Fibroblast of lung (primary cell): ENCODE measurements around the gene PDLIM5. TPM values are rescaled to one million over a fixed set of nuclear protein-coding genes. Genes with fewer than 3 reads are reported as not detected.

ENCODE experiments used
- DNase-seq, 2 donors: peaks; one replicate each; pipeline versions ENCODE4 v3.0.0 to v3.0.0-alpha.2; 2010; ENCODE audit warnings: low read depth in 2 of 2
- H2AFZ ChIP-seq: 2 replicates; pipeline ENCODE4 v1.5.1; 2012; ENCODE audit warnings: low read length, control low read depth, inconsistent platforms
- H3K27ac ChIP-seq: 2 replicates; pipeline ENCODE4 v1.5.1; 2011; ENCODE audit warnings: low read length, control low read depth; ENCODE audit not compliant: insufficient read depth
- H3K27me3 ChIP-seq: 2 replicates; pipeline ENCODE4 v1.5.1; 2011; ENCODE audit warnings: mild to moderate bottlenecking, low read length; ENCODE audit not compliant: control insufficient read depth, insufficient read depth
- H3K36me3 ChIP-seq: 2 replicates; pipeline ENCODE4 v1.5.1; 2011; ENCODE audit warnings: low read length; ENCODE audit not compliant: control insufficient read depth, insufficient read depth
- H3K4me1 ChIP-seq: 2 replicates; pipeline ENCODE4 v1.5.1; 2011; ENCODE audit warnings: low read length; ENCODE audit not compliant: control insufficient read depth, insufficient read depth; ENCODE audit errors: extremely low read depth
- H3K4me2 ChIP-seq: 2 replicates; pipeline ENCODE4 v1.5.1; 2011; ENCODE audit warnings: low read length, control low read depth; ENCODE audit not compliant: insufficient read depth; ENCODE audit errors: extremely low read depth
- H3K4me3 ChIP-seq, 4 experiments: fragments of 200-600 bp in 1 of 4; sonication (generic) in 1 of 4; replicated peaks in 1 of 4; 2 replicates each; pipeline ENCODE4 v1.5.1; 2011 to 2016; ENCODE audit warnings: low read length in 4 of 4, low read depth in 3 of 4, mild to moderate bottlenecking in 3 of 4, control low read depth in 2 of 4, inconsistent platforms in 1 of 4, mixed read lengths in 1 of 4; ENCODE audit not compliant: insufficient read depth in 1 of 4; ENCODE audit errors: control extremely low read depth in 1 of 4
- H3K79me2 ChIP-seq: 2 replicates; pipeline ENCODE4 v1.5.1; 2012; ENCODE audit warnings: mild to moderate bottlenecking, low read length, inconsistent platforms; ENCODE audit not compliant: control insufficient read depth, insufficient read depth
- H3K9ac ChIP-seq: 2 replicates; pipeline ENCODE4 v1.5.1; 2011; ENCODE audit warnings: mild to moderate bottlenecking, low read length, control low read depth; ENCODE audit not compliant: insufficient read depth
- H3K9me3 ChIP-seq: 2 replicates; pipeline ENCODE4 v1.5.1; 2012; ENCODE audit warnings: low read depth, low read length; ENCODE audit not compliant: control insufficient read depth, insufficient read depth
- H4K20me1 ChIP-seq: 2 replicates; pipeline ENCODE4 v1.5.1; 2011; ENCODE audit warnings: low read length; ENCODE audit not compliant: control insufficient read depth, insufficient read depth; ENCODE audit errors: extremely low read depth
- EZH2 ChIP-seq: IDR thresholded peaks from 2 replicates; pipeline ENCODE4 v1.5.1; 2012; ENCODE audit warnings: low read length, control low read depth, mild to moderate bottlenecking; ENCODE audit errors: missing control alignments
- polyA plus RNA-seq, 2 donors: library from polyadenylated mRNA; depleted of rRNA in 1 of 2; stranded (reverse) in 1 of 2; unstranded in 1 of 2; fragments of >200 nt; gene quantifications; 2 replicates each; pipeline ENCODE4 v1.2.1, GENCODE V29; 2011 to 2012; ENCODE audit warnings: missing spikeins in 1 of 2
- total RNA-seq: library from RNA; depleted of rRNA; stranded (reverse); fragments of >200 nt; gene quantifications from 2 replicates; pipeline ENCODE4 v1.2.1, GENCODE V29; 2014
- TF ChIP-seq, protein P1 (sequence below), 2 donors: IDR thresholded peaks in 1 of 2; conservative IDR thresholded peaks in 1 of 2; 1 replicate in 1 of 2; 2 replicates in 1 of 2; pipeline ENCODE4 v1.5.1; 2011 to 2012; ENCODE audit warnings: low read length in 2 of 2, control low read depth in 1 of 2, inconsistent platforms in 1 of 2, low read depth in 1 of 2, mild to moderate bottlenecking in 1 of 2

PDLIM5 gene
- total and polyA plus RNA-seq, 2 donors (not counting 1 experiment from before 2014, with no cell fraction given), result 28.4 to 113 TPM

DNA sequence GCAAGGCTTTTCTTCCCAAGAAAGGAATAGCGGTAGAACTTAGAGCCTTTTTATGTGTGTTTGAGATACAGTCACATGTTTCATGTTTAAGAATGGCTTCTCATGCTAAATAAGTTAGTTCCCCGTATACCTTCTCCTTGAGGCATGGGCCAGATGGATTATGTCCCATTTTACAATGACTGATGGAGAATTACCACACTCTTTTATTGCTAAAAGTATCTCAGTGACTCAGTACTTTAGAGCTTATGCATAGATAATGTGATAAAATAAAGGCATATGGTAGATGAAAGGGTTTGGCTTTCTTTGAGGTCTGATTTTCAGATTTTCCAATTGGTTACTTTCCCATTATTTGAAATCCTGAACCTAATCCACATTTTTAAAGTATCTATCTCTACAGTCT is 184.3 kb downstream of the PDLIM5 start:
- H3K4me1 ChIP-seq, result no peaks in the 10 kb centered on the region
- H3K27me3 ChIP-seq, result no peaks in the 10 kb centered on the region
- H2AFZ ChIP-seq, result no peak overlapping the region
- no peak overlapping the region for H3K9ac ChIP-seq
- TF ChIP-seq, protein P1, sequence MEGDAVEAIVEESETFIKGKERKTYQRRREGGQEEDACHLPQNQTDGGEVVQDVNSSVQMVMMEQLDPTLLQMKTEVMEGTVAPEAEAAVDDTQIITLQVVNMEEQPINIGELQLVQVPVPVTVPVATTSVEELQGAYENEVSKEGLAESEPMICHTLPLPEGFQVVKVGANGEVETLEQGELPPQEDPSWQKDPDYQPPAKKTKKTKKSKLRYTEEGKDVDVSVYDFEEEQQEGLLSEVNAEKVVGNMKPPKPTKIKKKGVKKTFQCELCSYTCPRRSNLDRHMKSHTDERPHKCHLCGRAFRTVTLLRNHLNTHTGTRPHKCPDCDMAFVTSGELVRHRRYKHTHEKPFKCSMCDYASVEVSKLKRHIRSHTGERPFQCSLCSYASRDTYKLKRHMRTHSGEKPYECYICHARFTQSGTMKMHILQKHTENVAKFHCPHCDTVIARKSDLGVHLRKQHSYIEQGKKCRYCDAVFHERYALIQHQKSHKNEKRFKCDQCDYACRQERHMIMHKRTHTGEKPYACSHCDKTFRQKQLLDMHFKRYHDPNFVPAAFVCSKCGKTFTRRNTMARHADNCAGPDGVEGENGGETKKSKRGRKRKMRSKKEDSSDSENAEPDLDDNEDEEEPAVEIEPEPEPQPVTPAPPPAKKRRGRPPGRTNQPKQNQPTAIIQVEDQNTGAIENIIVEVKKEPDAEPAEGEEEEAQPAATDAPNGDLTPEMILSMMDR (conservative IDR thresholded peaks at IDR 0.05 in 1 of 2, IDR thresholded peaks at IDR 0.05 in 1 of 2; ENCODE audit: low read depth in 1 of 2, low read length in 2 of 2), result no peak
- no peak for TF ChIP-seq EZH2
- no peaks in the 10 kb centered on the region for H3K9me3 ChIP-seq
- H3K4me3 ChIP-seq, result no peak overlapping the region
- H3K4me2 ChIP-seq, result no peak overlapping the region
- no peak overlapping the region for H3K27ac ChIP-seq
- no peaks in the 10 kb centered on the region for H4K20me1 ChIP-seq
- DNase-seq, result peak; percentile 31 to 72
- no peaks in the 10 kb centered on the region for H3K79me2 ChIP-seq
- H3K36me3 ChIP-seq, result no peaks in the 10 kb centered on the region

DNA sequence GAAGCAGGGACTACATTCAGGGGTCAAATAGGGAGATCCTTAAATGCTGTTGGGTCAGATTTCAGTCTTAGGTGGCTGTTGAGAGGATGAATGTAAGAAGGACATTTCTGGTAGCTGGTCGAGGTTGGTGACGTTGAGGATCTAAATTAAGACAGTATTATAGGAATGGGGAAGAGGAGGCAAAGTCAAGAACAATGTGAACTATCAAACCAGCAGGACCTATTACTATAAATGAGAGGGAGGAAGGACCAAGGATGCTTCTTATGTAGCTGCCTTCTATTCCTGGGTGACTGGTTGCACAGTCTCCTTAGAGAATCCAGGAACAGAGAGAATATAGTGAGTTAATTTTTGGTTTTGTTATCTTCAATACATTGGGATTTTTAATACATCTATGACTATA is 187.6 kb downstream of the PDLIM5 start:
- H3K36me3 ChIP-seq, result no peaks in the 10 kb centered on the region
- TF ChIP-seq, protein P1 (conservative IDR thresholded peaks at IDR 0.05 in 1 of 2, IDR thresholded peaks at IDR 0.05 in 1 of 2; ENCODE audit: low read depth in 1 of 2, low read length in 2 of 2), result no peak
- TF ChIP-seq EZH2, result no peak
- H3K4me2 ChIP-seq, result no peak overlapping the region
- H4K20me1 ChIP-seq, result no peaks in the 10 kb centered on the region
- no peak overlapping the region for H3K27ac ChIP-seq
- no peak for DNase-seq
- no peak overlapping the region for H3K9ac ChIP-seq
- H3K79me2 ChIP-seq, result no peaks in the 10 kb centered on the region
- H3K9me3 ChIP-seq, result no peaks in the 10 kb centered on the region
- H2AFZ ChIP-seq, result no peak overlapping the region
- no peaks in the 10 kb centered on the region for H3K27me3 ChIP-seq
- H3K4me1 ChIP-seq, result peaks cover 2% of the 10 kb centered on the region
- no peak overlapping the region for H3K4me3 ChIP-seq

DNA sequence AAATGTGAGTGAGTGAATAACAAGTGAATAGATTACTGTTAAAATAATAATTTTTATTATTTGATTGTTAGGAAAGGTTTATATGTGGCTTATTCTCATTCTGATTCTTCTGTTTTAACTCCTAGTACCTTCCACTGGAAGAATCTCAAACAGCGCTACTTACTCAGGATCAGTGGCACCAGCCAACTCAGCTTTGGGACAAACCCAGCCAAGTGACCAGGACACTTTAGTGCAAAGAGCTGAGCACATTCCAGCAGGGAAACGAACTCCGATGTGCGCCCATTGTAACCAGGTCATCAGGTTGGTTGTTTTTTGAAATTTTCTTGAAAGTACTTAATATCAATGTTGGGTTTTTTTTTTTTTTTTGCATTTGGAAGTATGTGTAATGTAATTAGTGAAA is 188.4 kb downstream of the PDLIM5 start:
- Histone ChIP-seq H4K20me1 (no peaks in the 10 kb centered on the region), H3K9me3 (no peaks in the 10 kb centered on the region), H3K4me1 (peaks cover 2% of the 10 kb centered on the region), H3K4me2 (no peak overlapping the region), H2AFZ (no peak overlapping the region), H3K27ac (no peak overlapping the region), H3K4me3 (no peak overlapping the region), H3K36me3 (no peaks in the 10 kb centered on the region), H3K9ac (no peak overlapping the region), H3K27me3 (no peaks in the 10 kb centered on the region), H3K79me2 (no peaks in the 10 kb centered on the region)
- no peak for TF ChIP-seq EZH2
- TF ChIP-seq, protein P1 (conservative IDR thresholded peaks at IDR 0.05 in 1 of 2, IDR thresholded peaks at IDR 0.05 in 1 of 2; ENCODE audit: low read depth in 1 of 2, low read length in 2 of 2), result no peak
- no peak for DNase-seq
